Hematopoietic multipotent progenitor cell treated with erythropoietin and hydrocortisone succinate and interleukin-3 and kit ligand, for 17 days (in vitro differentiated cells): Measurements from ENCODE around the gene COLGALT1.

ENCODE experiments used
- DNase-seq: peaks from one replicate; pipeline ENCODE4 v3.0.0-alpha.2; 2015; ENCODE audit warnings: low spot score

The COLGALT1 gene

DNA sequence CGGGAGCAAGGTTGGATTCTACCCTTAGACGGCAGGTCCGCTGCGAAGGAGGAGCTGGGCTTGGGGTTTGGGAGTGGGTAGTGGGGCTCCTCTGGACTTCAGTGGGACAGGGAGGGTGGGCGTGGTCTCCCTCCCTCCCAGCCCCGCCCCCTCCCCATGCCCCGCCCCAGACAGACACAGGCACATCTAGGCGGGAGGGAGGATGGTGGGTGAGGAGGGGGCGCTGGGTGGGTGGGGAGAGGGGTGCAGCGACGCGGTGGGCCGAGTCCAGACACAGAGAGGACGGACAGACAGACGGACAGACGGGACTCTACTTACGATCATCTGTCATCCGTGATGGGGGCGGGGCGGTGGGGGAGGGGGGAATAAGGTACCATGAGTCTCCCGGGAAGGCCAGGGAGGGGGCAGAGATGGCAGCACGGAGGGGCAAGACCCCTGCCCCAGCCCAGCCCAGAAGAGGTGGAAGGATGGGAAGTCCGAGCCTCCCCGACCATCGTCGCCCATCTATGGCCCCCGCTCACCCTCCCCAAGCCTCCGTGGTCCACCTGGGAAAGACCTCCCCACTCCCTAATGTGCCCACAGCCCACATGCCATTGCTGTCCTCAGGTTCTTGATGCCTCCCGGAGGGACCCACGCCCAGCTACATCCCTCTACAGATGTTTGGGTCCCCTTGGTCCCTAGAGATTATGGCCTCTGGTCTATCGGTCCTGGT lies 67.9 kb downstream of the COLGALT1 start:
- no peak for DNase-seq

DNA sequence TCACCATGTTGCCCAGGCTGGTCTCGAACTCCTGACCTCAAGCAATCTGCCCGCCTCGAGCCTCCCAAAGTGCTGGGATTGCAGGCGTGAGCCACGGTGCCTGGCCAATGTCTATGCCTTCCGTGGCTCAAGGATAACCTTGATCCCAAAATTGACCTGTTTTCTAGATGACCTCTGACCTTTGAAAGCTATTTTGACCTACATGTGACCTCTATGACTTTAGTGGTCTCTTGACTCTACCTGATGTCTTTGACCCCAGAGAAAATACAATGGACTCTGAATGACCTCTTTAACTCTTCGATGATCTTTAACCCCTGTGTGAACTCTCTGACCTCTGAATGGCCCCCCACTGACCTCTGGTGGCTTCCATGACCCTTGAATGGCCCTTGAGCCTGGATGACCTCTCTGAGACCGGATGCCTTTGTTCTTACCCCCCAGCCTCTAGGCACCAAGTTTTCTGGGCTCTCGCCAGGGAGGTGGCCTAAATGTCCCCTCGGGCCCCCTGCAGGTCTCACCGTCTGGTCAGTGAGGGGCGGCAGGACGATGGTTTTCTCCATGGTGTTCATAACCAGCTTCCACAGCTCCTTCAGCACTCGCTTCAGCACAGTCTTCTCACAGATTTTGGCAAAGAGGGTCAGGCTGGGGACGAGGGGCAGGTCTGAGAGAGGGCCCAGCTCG lies 69.0 kb downstream of the COLGALT1 start:
- no peak for DNase-seq

DNA sequence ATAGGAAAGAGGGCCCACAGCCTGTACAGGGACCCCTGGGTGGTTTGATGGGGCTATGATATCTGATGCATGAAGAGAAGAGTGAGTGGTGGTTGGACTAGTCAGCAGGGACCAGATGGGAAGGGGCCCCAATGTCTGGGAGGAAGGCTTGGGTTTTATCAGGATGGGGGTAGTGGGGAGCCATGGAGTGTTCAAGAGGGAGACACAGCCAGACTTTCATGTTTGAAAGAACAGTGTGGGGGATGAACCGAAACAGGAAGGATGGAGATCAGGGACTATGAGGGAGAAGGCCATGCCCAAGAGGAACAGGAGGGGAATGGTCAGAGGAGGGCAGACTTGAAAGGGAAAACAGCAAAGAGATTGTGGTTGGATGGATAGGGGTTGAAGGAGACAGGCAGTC lies 69.6 kb downstream of the COLGALT1 start:
- no peak for DNase-seq

- DNase-seq, result no peak
These were observed 70.5 kb downstream of the COLGALT1 start for GRCh38 chr19:17625980-17626379.

DNA sequence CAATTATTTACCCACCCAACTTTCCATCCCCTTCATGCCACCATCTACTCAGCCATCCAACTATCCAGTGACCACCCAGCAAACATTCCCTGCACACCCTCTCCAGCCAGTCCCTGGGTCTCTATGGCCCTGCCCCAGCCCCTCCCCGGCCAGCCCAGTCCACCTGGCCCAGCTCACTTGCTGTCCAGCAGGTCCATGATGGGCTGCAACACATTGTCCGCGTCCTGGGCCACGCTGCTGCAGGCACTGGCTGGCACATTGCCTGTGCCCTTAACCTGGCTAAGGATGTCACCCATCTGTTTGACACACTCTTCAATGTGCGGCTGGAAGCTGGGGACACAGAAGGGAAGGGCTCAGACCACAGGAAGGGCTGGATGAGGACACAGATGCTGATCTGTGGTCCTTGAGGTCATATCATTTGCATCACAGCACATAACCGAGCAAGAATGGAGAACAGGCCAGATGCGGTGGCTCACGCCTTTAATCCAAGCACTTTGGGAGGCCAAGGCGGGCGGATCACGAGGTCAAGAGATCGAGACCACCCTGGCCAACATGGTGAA lies 71.1 kb downstream of the COLGALT1 start:
- no peak for DNase-seq

- DNase-seq, result no peak
These were observed 71.7 kb downstream of the COLGALT1 start for GRCh38 chr19:17627161-17627560.

- no peak for DNase-seq
These were observed 72.5 kb downstream of the COLGALT1 start for GRCh38 chr19:17627921-17628320.

DNA sequence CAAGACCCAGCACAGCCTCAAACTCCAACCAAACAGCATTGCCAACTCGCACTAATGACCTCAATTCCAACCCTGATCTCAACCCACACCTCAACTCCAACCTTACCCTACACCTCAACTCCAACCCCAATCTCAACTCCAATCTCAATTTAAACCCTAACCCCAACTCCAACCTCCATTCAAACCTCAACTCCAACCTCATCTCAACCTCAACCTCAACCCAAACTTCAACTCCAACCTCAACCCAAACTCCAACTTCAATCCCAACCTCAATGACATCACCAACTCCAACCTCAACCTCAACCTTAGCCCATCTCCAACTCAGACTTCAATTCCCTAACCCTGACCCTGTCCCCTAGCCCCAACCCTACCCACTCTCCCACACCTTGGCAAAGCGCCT lies 74.3 kb downstream of the COLGALT1 start:
- no peak for DNase-seq

GRCh38 chr19:17632577-17632976 lies 77.1 kb downstream of the COLGALT1 start:
- no peak for DNase-seq
